ENCODE results near the gene ZNF488.

ZNF488 gene

GRCh38 chr10:47381427-47382379 lies 2.4 kb downstream of the ZNF488 start:
- no peak for DNase-seq

DNA sequence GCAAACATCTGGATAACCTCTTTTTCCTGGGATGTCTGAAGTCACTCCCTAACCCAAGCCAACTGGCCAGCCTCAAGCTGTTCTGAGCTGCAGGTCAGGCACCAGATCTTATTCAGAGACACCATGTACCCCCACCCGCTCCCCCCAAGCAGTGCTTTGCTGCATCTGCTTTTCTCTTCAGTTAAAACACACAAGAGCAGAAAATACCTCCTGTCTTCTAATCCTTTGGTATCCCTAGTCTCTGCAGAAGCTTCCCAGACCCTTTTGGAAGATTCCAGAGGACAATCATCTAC lies 3.0 kb downstream of the ZNF488 start:
- DNase-seq, result no peak

GRCh38 chr10:47380341-47381102 lies 3.6 kb downstream of the ZNF488 start:
- no peak for DNase-seq

GRCh38 chr10:47379901-47380300 lies 4.2 kb downstream of the ZNF488 start:
- DNase-seq, result no peak

DNA sequence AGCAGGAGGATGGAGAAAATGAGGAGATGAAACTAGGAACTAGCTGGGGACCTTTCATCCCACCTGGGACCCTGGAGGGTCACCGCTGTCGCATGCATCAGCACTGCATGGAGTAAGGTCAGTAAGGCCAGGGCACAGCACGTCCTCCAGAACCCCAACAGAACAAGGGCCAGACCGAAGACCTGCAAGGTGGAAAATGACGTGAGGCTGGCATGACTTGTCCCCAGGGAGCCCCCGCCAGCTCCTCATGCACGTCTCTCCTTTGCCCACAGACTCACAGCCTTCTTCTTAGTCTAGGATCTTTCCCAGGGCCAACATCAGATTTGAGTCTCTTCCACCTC lies 4.7 kb downstream of the ZNF488 start:
- no peak for DNase-seq

GRCh38 chr10:47378606-47379444 lies 5.3 kb downstream of the ZNF488 start:
- no peak for DNase-seq

DNA sequence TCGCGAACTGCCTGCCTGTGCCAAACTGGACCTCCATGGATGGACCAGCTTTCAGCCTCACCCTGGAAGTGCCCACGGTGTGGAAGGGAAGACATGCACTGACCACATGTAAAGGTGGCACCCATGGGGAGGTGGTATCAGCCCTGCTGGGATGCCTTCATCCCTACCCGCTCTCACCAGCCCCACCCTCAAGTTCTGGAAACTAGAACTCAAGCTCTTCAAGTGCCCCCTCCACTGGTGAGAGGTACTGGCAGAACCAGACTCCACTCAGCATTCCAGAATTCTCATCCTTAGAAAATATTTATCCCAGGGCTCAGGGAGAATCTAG lies 5.9 kb downstream of the ZNF488 start:
- no peak for DNase-seq

DNA sequence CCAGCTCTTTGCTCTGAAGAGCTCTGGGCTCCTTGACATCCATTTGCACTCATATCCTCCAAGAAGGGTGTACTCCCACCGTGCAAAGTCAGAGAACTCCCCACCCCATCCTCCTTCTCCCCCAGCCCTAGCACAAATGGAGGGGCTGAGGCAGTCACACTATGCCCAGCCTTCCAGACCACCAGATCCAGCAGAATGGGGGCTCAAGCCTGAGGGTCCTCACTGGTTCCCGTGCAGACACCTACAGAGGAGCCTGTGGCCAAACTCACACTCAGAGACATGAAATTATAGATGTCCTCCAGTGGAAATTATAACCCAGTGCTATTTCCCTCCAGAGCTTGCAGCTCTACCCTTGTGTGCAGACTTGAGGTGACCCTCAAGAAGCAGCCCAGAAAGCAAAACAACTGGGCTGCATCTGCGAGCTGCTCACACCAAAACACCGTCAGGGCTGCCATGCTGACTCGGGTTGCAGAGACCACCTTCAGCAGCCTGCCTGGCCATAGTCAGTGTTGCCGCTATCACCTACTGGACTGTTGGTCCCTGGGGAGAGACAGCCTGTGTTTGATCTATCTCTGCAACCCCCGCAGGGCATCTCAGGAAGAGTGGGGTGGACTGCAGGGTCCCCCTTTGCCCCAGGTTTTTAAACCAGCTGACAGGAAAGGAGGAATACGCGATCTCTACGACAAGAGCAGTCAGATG lies 7.4 kb downstream of the ZNF488 start:
- DNase-seq, result no peak

GRCh38 chr10:47374611-47375536 lies 9.2 kb downstream of the ZNF488 start:
- no peak for DNase-seq

GRCh38 chr10:47372726-47373125 lies 11.4 kb downstream of the ZNF488 start:
- DNase-seq, result no peak

DNA sequence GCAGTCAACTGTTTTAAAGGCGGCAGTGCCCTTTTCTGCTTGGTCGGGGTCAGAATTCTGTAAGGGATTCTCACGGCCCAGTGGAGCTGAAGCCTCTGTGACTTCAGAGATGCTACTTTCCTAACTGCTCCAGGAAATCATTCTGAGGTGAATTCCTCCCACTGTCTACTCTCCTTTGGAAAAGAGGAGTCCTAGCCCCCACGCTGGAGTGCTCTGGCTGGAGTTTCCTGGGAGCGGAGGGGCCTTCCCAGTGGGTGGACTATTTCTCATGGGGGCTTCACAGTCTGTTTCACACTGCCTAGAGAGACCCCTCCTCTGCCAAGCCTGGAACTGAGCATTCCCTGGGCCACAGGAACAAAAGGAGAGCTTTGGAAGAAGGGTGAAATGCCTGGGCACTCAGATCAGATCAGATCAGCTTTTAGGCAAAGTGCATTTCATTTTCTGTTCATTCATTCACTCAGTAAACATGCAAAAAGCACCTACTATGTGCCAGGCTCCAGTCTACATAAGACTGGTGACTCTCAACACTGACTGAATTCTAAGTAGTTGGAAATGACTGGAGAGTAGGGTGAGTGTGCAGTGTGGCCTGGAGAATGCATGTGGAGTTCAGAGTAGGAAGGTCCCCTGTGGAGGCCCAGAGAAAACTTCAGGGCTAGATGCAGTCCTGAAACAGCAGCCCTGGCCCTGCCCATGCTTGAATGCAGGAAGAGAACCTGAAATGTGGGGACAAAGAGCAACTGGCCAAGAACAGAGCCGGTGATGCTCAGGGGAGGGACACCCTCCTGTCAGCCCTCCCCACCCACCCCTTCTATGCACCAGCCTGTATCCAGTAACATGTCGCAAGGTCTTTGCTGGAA lies 12.2 kb downstream of the ZNF488 start:
- no peak for DNase-seq

GRCh38 chr10:47370878-47371277 lies 13.2 kb downstream of the ZNF488 start:
- DNase-seq, result no peak

DNA sequence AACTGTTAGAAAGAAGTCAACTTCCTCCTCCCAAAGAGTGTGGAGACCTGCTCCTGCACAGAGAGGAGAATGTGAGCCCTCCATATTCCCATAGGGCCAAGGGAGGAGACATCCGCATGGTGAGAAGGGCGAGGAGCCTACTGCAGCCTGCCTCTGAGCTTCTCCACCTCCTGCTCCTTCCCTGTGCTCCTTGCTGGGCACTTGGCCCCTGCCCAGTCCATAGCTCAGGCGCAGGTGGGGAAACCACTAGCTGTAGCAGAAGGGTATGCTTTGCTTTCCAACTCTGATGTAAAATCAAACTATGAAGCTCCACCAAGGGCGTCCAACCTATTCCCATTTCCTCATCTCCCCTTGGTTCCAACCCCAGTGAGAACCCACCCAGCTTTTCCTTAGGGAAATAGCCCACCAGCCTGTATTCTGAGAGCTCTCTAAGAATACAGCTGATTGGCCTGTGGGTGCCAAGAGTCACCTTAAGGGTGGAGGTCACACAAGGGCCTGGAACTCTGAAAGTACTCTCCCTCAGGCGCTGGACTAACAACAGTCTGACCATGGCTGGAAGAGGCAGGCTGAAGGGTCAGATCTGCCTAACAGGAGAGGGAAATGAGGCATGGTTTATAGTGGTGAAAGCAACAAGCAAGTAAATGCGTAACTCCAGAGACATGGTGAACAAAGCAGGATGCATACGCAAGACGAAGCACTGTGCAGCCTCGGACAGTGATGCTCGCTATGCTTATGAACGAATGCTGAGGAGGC lies 13.9 kb downstream of the ZNF488 start:
- no peak for DNase-seq

GRCh38 chr10:47369251-47369894 lies 14.7 kb downstream of the ZNF488 start:
- no peak for DNase-seq

DNA sequence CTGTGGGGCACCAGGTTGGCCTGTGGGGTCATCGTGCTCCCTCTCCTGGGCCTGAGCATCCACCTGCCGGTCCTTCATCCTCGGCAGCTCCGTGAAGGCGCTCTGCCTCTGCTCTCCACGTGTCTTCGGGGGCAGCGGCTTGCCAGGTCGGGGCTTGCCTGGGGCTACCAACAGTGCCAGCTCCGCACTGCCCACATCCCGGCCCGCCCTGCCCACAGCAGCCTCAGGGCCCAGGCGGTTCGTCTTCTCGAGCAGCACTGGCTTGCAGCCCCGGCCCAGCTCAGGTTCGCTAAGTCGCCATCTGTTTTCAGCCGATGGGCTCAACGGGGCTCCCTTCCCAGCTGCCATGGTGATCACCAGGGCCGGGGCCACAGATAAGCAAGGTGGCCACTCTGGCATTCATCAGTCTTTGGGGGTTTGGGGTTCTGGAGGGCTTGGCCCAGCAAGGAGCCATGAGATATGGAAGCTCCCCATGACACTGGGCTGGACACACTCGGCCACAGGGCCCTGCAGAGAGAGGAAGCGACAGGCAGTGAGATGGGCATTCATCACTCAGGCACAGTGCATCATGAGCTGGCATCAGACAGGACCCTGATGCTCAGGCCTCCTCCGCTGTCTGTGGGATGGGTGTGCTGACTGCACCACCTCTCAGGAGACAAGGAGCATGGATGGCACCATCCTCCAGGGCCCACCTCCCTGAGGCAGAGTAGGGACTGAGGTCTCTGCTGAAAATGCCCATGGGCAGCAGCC lies 15.5 kb downstream of the ZNF488 start:
- DNase-seq, result no peak

GRCh38 chr10:47367646-47368045 lies 16.4 kb downstream of the ZNF488 start:
- no peak for DNase-seq

DNA sequence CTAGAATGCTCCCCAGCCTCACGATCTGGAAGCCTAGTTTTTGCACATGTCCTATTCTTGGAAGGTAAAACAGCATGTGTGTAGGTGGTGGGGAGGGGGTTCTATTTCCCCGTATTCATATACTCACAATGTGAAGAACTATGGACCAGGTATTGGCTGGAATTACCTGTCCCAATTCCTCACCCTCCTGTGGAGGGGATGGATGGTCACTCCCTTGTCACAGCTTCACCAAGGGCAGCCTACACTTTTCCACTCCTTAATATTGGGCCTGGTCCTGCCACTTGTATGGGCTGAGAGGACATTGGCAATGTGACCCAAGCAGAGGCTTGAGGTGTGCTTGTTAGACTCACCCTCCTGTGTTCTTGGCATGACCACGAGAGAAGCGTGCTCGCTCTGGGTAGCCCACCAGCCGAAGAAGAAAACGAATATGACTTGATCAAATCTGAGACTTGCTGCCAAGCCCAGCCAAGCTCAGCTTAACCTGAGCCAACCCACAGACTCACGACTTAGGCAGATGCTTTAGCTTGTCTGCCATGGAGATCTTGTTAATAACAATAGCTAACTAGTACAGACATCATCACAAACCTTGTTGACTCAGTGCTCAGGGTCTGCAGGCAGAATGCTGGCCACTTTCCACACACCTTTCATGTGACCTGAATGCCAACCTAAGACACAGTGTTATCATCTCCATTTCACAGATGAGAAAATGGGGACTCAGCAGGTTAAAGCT lies 17.2 kb downstream of the ZNF488 start:
- no peak for DNase-seq

DNA sequence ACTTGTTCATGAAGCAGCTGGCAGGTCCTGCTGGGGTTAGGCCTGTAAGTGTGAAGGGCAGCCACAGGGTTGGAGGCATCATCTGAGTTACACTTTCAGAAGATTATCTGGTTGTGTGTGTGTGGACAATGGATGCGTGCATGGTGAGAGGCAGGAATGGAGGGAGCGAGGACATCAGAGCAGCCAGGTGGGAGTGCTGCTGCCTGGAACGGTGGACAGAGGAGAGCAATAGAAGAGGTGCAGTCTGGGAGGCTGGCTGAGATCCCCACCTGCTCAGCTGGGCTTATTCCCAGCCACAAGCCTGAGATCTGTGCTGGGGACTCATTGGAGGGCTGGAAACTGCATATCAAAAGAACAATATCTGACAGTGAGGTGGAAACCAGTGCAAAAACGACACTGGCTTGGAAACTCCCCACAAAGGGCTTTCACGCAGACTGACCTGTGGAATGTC lies 17.9 kb downstream of the ZNF488 start:
- DNase-seq, result no peak
